ENCODE results near the gene AKT1.
A peak's percentile ranks its signal among the peaks of the same experiment; 100 is the strongest.

AKT1 gene

GRCh38 chr14:104771374-104771773 is 24.2 kb downstream of the AKT1 start:
- DNase-seq = no peak

DNA sequence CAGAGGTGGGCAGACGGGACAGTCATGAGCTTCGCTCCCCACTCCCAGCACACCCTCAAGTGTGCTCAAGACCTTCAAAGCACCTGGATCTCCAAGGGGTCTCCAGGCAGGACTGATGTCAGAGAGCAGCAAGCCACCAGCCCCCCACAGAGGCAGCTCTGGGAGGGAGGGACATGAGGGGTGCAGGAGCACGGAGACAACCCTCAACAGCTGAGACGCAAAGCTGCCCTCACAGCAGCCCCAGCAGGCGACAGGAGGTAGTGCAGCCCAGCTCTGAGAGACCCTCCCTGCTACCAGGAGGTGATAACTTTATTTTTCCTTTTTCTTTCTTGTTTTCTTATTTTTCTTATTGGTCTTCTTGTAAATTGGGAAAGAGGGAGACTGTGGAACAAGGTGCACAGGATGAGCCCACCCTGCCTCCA is 24.7 kb downstream of the AKT1 start:
- DNase-seq = no peak

- no peak for DNase-seq
Observed at GRCh38 chr14:104770072-104770579, 25.4 kb downstream of the AKT1 start.

DNA sequence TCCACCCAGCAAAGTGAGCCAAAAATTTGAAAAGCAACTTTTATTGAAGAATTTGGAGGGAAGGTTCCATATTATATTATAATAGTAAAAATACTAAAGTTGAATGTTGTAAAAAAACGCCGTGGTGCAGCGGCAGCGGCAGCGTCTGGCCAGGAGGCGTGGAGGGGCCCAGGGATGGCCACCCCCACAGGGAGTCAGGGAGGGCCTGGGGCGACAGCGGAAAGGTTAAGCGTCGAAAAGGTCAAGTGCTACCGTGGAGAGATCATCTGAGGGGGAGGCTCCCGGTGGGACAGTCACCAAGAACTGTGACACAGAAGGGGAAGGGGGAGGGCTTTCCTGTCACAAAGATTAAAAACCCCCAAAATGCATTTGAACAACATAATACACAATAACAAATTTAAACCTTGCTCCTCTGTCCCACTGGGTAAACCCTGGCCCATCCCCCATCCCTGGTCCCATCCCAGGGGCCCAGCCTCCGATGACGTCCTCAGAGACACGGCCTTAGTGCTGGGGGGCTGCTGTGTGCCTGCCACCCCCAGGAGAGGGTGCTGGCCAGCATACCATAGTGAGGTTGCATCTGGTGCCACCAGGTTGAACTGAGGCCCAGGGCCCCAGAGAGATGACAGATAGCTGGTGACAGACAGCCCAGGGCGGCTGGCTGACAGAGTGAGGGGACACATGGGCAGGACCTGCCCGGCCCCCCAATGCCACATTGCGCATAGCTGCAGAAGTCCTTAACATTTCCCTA is 26.1 kb downstream of the AKT1 start:
- DNase-seq = no peak

DNA sequence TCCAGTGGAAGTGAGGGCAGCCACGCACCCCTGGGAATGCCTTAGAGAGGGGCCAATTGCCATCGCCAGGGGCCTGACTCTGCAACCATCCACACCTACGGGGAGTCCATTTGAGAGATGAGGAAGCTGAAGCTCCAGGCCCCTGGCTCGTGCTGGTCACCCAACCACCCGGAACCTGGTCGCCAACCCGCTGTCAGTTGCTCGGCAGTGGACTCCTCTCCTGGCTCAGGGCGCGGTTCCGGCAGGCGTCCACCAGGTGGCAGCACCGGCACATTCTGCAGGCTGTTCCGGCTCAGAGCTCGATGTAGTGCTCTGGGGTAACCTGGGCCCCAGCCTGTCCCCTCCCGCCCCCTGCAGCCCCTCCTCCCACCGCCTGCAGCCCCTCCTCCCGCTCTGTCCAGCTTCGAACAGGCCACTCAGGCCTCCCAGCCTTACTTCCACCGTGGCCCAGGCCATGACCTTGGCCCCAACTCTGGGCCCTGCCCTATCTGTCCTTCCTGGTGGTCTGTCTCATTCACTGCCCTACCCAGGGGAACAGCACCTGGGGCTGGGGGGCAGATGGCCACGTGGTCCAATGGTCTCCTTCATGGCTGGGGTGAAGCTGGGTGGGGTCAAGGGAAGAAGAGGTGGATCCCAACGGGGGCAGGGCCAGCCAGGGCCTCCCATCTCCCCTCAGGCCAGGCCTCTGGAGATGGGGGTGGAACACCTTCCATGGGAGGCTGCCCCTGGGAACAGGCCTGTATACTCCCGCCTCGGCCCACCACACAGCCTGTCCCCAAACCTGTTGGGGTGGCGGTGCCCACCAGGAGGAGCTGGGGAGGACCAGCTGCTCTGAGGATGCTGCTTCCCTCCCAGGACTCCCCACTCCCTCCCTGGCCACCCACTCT is 26.9 kb downstream of the AKT1 start:
- DNase-seq = peak; percentile 91

- no peak for DNase-seq
Observed at GRCh38 chr14:104767634-104767918, 28.0 kb downstream of the AKT1 start.

- no peak for DNase-seq
Observed at GRCh38 chr14:104766863-104767633, 28.5 kb downstream of the AKT1 start.

GRCh38 chr14:104766256-104766862 is 29.2 kb downstream of the AKT1 start:
- DNase-seq = no peak

- DNase-seq = no peak
Observed at GRCh38 chr14:104765517-104765916, 30.0 kb downstream of the AKT1 start.

DNA sequence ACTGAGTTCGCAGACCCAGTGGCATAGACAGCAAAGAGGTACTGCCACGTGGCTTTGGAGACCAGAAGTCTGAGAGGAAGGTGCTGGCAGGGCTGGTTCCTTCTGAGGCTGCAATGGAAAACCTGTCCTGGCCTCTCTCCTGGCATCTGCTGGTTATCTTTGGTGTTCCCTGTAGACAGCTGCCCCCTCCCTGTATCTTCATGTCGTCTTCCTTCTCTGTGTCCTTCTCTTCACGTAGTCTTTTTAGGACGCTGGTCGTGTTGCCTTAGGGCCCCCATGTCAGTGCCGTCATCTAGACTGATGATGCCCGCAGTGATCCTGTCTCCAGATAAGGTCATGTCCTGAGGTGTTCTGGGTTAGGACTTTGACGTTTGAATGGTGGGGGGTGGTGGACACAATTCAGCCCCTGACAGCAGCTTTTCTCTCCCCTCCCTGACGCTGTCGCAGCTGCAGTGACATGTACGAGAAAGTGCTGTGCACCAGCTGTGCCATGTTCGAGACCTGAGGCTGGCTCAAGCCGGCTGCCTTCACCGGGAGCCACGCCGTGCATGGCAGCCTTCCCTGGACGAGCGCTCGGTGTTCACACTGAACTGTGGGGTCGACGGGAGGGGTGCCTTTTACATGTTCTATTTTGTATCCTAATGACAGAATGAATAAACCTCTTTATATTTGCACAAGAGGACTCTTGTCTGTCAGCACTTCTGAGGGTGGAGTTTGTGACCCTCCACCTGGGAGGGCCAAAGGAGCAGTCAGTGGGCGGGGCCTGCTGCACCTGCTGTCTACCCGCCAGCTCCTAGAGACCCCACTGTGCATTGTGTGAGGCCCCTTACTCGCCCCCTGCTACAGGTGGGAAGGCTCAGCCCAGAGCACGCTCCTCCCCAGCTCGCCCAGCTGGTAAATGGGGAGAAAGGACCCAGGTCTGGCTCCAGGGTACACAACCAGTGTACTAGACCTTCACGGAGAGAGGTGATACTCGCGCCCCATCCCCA is 36.3 kb downstream of the AKT1 start:
- no peak for DNase-seq

DNA sequence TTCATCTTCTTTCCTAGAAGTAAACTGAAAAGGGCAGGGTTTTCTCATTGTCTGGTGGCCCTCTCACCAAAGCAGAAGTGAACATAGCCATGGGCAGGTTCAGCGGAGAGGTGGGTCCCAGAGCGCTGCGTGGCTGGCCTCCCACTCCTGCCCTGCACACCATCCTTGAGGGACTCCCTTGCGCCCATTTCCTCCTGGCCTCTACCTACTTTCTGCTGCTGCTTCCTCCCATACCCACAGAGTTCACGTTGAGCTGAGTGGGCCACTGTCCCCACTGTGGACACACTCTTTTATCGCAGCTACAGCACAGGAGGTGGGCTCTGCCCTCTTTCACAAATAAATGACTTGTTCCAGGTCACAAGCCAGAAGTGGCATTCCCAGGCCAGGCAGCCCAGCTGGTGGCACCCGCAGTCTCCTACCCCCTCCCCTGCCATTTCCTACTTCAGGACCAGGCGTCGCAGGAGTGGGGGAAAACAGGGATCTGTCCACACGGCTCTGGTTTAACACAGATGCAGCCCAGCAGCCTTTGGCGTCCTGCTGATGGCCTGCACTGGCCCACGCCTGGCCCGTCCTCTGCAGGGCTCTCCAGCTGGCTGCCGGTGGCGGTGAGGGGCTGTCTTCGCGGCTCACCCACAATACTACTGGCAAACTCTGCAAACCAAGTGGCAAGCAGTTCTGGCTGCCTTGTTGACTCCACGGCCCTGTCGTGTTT is 37.7 kb downstream of the AKT1 start:
- DNase-seq = no peak

DNA sequence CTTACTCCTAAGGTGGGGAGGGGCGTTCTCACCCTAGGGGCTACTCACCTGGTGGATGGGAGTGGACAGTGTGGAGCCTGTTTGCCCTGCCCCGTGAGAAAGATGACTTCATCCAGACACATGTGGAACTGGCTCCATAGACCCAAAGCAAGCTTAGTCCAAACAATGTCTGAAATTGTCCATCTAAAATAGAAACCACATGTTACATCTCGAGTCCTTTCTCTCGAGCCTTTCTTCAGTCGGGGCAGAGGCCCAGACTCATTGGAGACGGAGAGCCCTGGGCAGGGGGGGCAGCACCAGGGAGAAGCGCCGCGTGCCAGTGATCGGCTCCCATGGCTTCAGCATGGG is 38.3 kb downstream of the AKT1 start:
- DNase-seq = no peak

- DNase-seq = no peak
Observed at GRCh38 chr14:104756477-104757237, 38.9 kb downstream of the AKT1 start.

- DNase-seq = no peak
Observed at GRCh38 chr14:104755621-104756020, 39.9 kb downstream of the AKT1 start.

DNA sequence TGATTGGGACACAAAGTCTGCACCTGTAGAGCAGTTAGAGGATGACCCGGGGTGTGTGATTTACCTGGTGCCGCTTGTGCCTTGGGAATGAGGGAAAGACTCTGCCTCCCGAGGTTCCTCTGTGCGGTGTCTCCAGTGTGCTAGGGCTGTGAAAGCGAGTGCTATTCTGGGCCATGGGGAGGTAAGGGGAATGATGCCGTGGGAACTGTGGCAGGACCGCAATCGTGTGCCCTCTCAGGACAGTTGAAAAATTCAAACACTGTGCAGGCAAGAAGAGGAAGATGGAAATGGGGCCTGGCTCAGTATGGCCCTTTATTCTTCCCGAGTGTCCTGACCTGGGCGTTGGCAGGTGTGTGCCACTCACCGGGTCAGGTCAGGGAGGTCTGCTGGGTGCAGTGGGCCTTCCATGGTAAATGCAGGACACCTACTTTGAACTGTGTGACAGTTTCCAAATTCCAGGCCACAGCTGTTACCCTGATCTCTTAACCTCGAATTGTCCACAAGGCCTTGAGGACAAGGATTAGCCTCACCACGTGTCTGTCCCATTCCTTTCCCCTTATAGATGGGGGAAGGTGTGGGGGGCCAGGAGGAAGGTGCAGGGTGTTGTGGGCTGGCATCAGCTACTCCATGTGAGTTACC is 41.2 kb downstream of the AKT1 start:
- no peak for DNase-seq

GRCh38 chr14:104753528-104754212 is 41.9 kb downstream of the AKT1 start:
- DNase-seq = peak; percentile 12

- DNase-seq = peak; percentile 99
Observed at GRCh38 chr14:104752735-104753527, 42.6 kb downstream of the AKT1 start, which contains the start of gene SIVA1. Gene SIVA1 (plus strand): TSS chr14:104753147. CDS start chr14:104753202, 55 bp downstream.

DNA sequence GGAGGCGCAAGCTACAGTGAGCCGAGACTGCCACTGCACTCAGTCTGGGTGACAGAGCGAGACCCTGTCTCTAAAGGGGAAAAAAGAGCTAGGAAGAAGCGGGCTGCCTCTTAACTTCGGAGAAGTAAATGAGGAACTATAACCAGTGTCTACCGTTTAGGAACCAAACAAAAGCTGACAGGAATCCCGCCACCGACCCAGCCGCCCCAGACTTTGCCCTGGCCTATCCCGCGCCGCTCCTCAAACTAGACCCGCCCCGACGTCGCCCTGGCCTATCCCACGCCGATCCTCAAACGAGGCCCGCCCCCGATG is 43.2 kb downstream of the AKT1 start:
- DNase-seq = no peak

Data from CD4-positive, alpha-beta T cell treated with Interleukin-21 for 1 hour (primary cell).